Measurements from ENCODE around the gene ZNF99. TPM values are rescaled to one million over a fixed set of nuclear protein-coding genes. Genes with fewer than 3 reads are reported as not detected.

The ZNF99 gene
- total RNA-seq = under 1 TPM in 2 of 4 donors, not detected in 2; under 0.01 to 0.16 TPM

- TF ChIP-seq CTCF (IDR thresholded peaks at IDR 0.05; ENCODE audit: low read depth) = no peak
Measured at GRCh38 chr19:22783651-22784410, at the start of gene ZNF99. Gene ZNF99, minus strand, starts transcription at chr19:22784151. Its CDS starts 135 bp downstream, at chr19:22784016.

- TF ChIP-seq CTCF (IDR thresholded peaks at IDR 0.05; ENCODE audit: low read depth) = no peak
Measured at GRCh38 chr19:22832031-22832762, 48.2 kb upstream of the ZNF99 start, which contains the start of gene ZNF723. Gene ZNF723, plus strand, starts transcription at chr19:22832291. Its CDS starts 89 bp downstream, at chr19:22832380.

- TF ChIP-seq CTCF (IDR thresholded peaks at IDR 0.05; ENCODE audit: low read depth) = no peak
Measured at GRCh38 chr19:22831211-22831610, 47.3 kb upstream of the ZNF99 start.

GRCh38 chr19:22814124-22814523, 30.2 kb upstream of the ZNF99 start:
- TF ChIP-seq CTCF (IDR thresholded peaks at IDR 0.05; ENCODE audit: low read depth) = no peak

GRCh38 chr19:22807061-22807835, 23.3 kb upstream of the ZNF99 start:
- no peak for TF ChIP-seq CTCF (IDR thresholded peaks at IDR 0.05; ENCODE audit: low read depth)

GRCh38 chr19:22806418-22806817, 22.5 kb upstream of the ZNF99 start:
- TF ChIP-seq CTCF (IDR thresholded peaks at IDR 0.05; ENCODE audit: low read depth) = no peak

Data from subcutaneous adipose tissue (tissue), 4 donors.